Measurements from ENCODE around the gene RPS15A.

GRCh38 chr16:18816286-18816685, 26.2 kb upstream of the RPS15A start:
- TF ChIP-seq REST (IDR thresholded peaks at IDR 0.05) (no peak), MAX (IDR thresholded peaks at IDR 0.05) (no peak), TAF1 (conservative IDR thresholded peaks at IDR 0.05) (no peak), CTCF (IDR thresholded peaks at IDR 0.05; ENCODE audit: low read depth, low read length, missing input control) (no peak), EGR1 (IDR thresholded peaks at IDR 0.05; ENCODE audit: low read depth in 2 of 2) (no peak), SP1 (IDR thresholded peaks at IDR 0.05) (no peak), RXRA (IDR thresholded peaks at IDR 0.05) (no peak), YY1 (IDR thresholded peaks at IDR 0.05) (no peak), HNF4G (IDR thresholded peaks at IDR 0.05) (no peak), RAD21 (IDR thresholded peaks at IDR 0.05) (no peak)

Measured in liver (tissue), 3 donors.